Measurements from ENCODE around the gene OR10T2.

GRCh38 chr1:158425027-158425426 is 25.8 kb upstream of the OR10T2 start:
- TF ChIP-seq, protein P1, sequence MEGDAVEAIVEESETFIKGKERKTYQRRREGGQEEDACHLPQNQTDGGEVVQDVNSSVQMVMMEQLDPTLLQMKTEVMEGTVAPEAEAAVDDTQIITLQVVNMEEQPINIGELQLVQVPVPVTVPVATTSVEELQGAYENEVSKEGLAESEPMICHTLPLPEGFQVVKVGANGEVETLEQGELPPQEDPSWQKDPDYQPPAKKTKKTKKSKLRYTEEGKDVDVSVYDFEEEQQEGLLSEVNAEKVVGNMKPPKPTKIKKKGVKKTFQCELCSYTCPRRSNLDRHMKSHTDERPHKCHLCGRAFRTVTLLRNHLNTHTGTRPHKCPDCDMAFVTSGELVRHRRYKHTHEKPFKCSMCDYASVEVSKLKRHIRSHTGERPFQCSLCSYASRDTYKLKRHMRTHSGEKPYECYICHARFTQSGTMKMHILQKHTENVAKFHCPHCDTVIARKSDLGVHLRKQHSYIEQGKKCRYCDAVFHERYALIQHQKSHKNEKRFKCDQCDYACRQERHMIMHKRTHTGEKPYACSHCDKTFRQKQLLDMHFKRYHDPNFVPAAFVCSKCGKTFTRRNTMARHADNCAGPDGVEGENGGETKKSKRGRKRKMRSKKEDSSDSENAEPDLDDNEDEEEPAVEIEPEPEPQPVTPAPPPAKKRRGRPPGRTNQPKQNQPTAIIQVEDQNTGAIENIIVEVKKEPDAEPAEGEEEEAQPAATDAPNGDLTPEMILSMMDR (IDR thresholded peaks at IDR 0.05): no peak
- no peak for TF ChIP-seq POLR2A (IDR thresholded peaks at IDR 0.05)

Measured in uterus (tissue), 2 donors.